Epidermal melanocyte (primary cell): ENCODE results near the gene SLC39A1.
"Not testable (repeated sequence)": the region's sequence is repeated elsewhere in the genome, so short reads cannot be mapped to it uniquely, and the experiment has no call there.

ENCODE experiments used
- DNase-seq: peaks from one replicate; pipeline ENCODE4 v3.0.0; 2011; ENCODE audit warnings: low spot score; ENCODE audit not compliant: insufficient read length

The SLC39A1 gene

GRCh38 chr1:153963030-153963849 lies at the start of gene SLC39A1:
SLC39A1 (minus strand) TSS chr1:153963537; CDS start chr1:153962715, 822 bp downstream.
- DNase-seq, result peak; percentile 88

- not testable (repeated sequence) for DNase-seq
These were observed 49.2 kb upstream of the SLC39A1 start for GRCh38 chr1:154012543-154012942.

- DNase-seq, result no peak
These were observed 48.8 kb upstream of the SLC39A1 start for GRCh38 chr1:154012129-154012528.

GRCh38 chr1:154006136-154006535 lies 42.8 kb upstream of the SLC39A1 start:
- DNase-seq, result no peak

GRCh38 chr1:154000420-154000819 lies 37.1 kb upstream of the SLC39A1 start:
- no peak for DNase-seq

GRCh38 chr1:153996882-153997281 lies 33.5 kb upstream of the SLC39A1 start:
- not testable (repeated sequence) for DNase-seq

GRCh38 chr1:153995640-153996039 lies 32.3 kb upstream of the SLC39A1 start:
- no peak for DNase-seq

- no peak for DNase-seq
These were observed 31.9 kb upstream of the SLC39A1 start for GRCh38 chr1:153995202-153995601.

GRCh38 chr1:153991806-153992205 lies 28.5 kb upstream of the SLC39A1 start:
- DNase-seq, result no peak

- DNase-seq, result no peak
These were observed 27.9 kb upstream of the SLC39A1 start for GRCh38 chr1:153991151-153991630.

GRCh38 chr1:153990468-153991150 lies 27.3 kb upstream of the SLC39A1 start, which contains the start of gene RPS27:
RPS27 (plus strand) TSS chr1:153990762; CDS start chr1:153990797, 35 bp downstream.
- peak; percentile 99 for DNase-seq

- no peak for DNase-seq
These were observed 24.3 kb upstream of the SLC39A1 start for GRCh38 chr1:153987621-153988020.

- peak; percentile 84 for DNase-seq
These were observed 22.8 kb upstream of the SLC39A1 start, which contains the start of gene RAB13 for GRCh38 chr1:153985941-153986761. RAB13 (minus strand) TSS chr1:153986339; CDS start chr1:153986236, 103 bp downstream.

- DNase-seq, result no peak
These were observed 22.1 kb upstream of the SLC39A1 start for GRCh38 chr1:153985341-153985912.

GRCh38 chr1:153984123-153984894 lies 21.0 kb upstream of the SLC39A1 start:
- DNase-seq, result no peak

GRCh38 chr1:153981735-153982134 lies 18.4 kb upstream of the SLC39A1 start:
- DNase-seq, result not testable (repeated sequence)

- DNase-seq, result not testable (repeated sequence)
These were observed 15.8 kb upstream of the SLC39A1 start for GRCh38 chr1:153979091-153979490.

GRCh38 chr1:153978274-153978909 lies 15.1 kb upstream of the SLC39A1 start:
- no peak for DNase-seq
